Measurements from ENCODE around the gene NGRN.
"Not testable (repeated sequence)": the region's sequence is repeated elsewhere in the genome, so short reads cannot be mapped to it uniquely, and the experiment has no call there.

NGRN gene

GRCh38 chr15:90281637-90282036, 16.2 kb downstream of the NGRN start:
- DNase-seq (ENCODE audit: low spot score), result not testable (repeated sequence)

- peak; percentile 25 for DNase-seq (ENCODE audit: low spot score)
These were observed 21.2 kb downstream of the NGRN start for GRCh38 chr15:90286678-90287077.

GRCh38 chr15:90287101-90287500, 21.6 kb downstream of the NGRN start:
- DNase-seq (ENCODE audit: low spot score), result no peak

- no peak for DNase-seq (ENCODE audit: low spot score)
These were observed 22.5 kb downstream of the NGRN start for GRCh38 chr15:90287946-90288345.

- peak; percentile 75 for DNase-seq (ENCODE audit: low spot score)
These were observed 26.3 kb downstream of the NGRN start for GRCh38 chr15:90291679-90292356.

GRCh38 chr15:90293040-90293810, 27.8 kb downstream of the NGRN start:
- DNase-seq (ENCODE audit: low spot score), result peak; percentile 35

GRCh38 chr15:90294159-90294558, 28.7 kb downstream of the NGRN start:
- no peak for DNase-seq (ENCODE audit: low spot score)

- no peak for DNase-seq (ENCODE audit: low spot score)
These were observed 29.3 kb downstream of the NGRN start for GRCh38 chr15:90294601-90295269.

GRCh38 chr15:90295270-90295648, 29.8 kb downstream of the NGRN start:
- no peak for DNase-seq (ENCODE audit: low spot score)

GRCh38 chr15:90296316-90296884, 30.9 kb downstream of the NGRN start:
- DNase-seq (ENCODE audit: low spot score), result not testable (repeated sequence)

- DNase-seq (ENCODE audit: low spot score), result no peak
These were observed 31.5 kb downstream of the NGRN start for GRCh38 chr15:90297021-90297420.

GRCh38 chr15:90300541-90300940, 35.1 kb downstream of the NGRN start:
- DNase-seq (ENCODE audit: low spot score), result no peak

GRCh38 chr15:90300988-90301706, 35.7 kb downstream of the NGRN start:
- peak; percentile 41 for DNase-seq (ENCODE audit: low spot score)

- DNase-seq (ENCODE audit: low spot score), result no peak
These were observed 36.3 kb downstream of the NGRN start for GRCh38 chr15:90301707-90302300.

- not testable (repeated sequence) for DNase-seq (ENCODE audit: low spot score)
These were observed 39.9 kb downstream of the NGRN start for GRCh38 chr15:90305355-90305754.

- DNase-seq (ENCODE audit: low spot score), result no peak
These were observed 40.5 kb downstream of the NGRN start for GRCh38 chr15:90305932-90306331.

GRCh38 chr15:90306560-90306959, 41.1 kb downstream of the NGRN start:
- DNase-seq (ENCODE audit: low spot score), result no peak

GRCh38 chr15:90307661-90308060, 42.2 kb downstream of the NGRN start:
- DNase-seq (ENCODE audit: low spot score), result no peak

- no peak for DNase-seq (ENCODE audit: low spot score)
These were observed 43.5 kb downstream of the NGRN start for GRCh38 chr15:90309020-90309419.

- no peak for DNase-seq (ENCODE audit: low spot score)
These were observed 50.0 kb downstream of the NGRN start for GRCh38 chr15:90315278-90315982.

GRCh38 chr15:90316139-90316538, 50.7 kb downstream of the NGRN start:
- DNase-seq (ENCODE audit: low spot score), result no peak

Measured in germinal center (tissue), 1 donor.